HEK293 (cell line): ENCODE data around the gene PURB.

Source experiments
- ATF2 ChIP-seq: fragments of 450-650 bp; formaldehyde crosslinking; IDR thresholded peaks from 2 replicates; pipeline ENCODE4 v1.5.1; 2016; ENCODE audit warnings: missing biosample characterization, missing genetic modification characterization, low read depth
- CTCF ChIP-seq: fragments of 450-650 bp; formaldehyde crosslinking; IDR thresholded peaks from 2 replicates; pipeline ENCODE4 v1.5.1; 2016; ENCODE audit warnings: missing biosample characterization, missing genetic modification characterization
- GFI1B ChIP-seq: fragments of 450-650 bp; formaldehyde crosslinking; IDR thresholded peaks from 2 replicates; pipeline ENCODE4 v1.5.1; 2016; ENCODE audit warnings: missing biosample characterization, missing genetic modification characterization
- GLIS1 ChIP-seq: fragments of 450-650 bp; formaldehyde crosslinking; IDR thresholded peaks from 2 replicates; pipeline ENCODE4 v1.5.1; 2016; ENCODE audit warnings: missing biosample characterization, missing genetic modification characterization
- HOXA7 ChIP-seq: sonication (generic); formaldehyde crosslinking; IDR thresholded peaks from 2 replicates; pipeline ENCODE4 v1.8.1; 2022; ENCODE audit warnings: missing genetic modification reagents, borderline replicate concordance
- HOXD13 ChIP-seq: sonication (generic); formaldehyde crosslinking; IDR thresholded peaks from 2 replicates; pipeline ENCODE4 v1.8.0; 2022; ENCODE audit warnings: missing genetic modification reagents, borderline replicate concordance
- KLF16 ChIP-seq: fragments of 450-650 bp; formaldehyde crosslinking; IDR thresholded peaks from 2 replicates; pipeline ENCODE4 v1.5.1; 2017; ENCODE audit warnings: missing biosample characterization, missing genetic modification characterization
- OVOL3 ChIP-seq: fragments of 450-650 bp; formaldehyde crosslinking; IDR thresholded peaks from 2 replicates; pipeline ENCODE4 v1.5.1; 2016; ENCODE audit warnings: missing biosample characterization, missing genetic modification characterization
- SP3 ChIP-seq: fragments of 450-650 bp; formaldehyde crosslinking; IDR thresholded peaks from 2 replicates; pipeline ENCODE4 v1.5.1; 2016; ENCODE audit warnings: missing biosample characterization, missing genetic modification characterization
- TRIM28 ChIP-seq: IDR thresholded peaks from 2 replicates; pipeline ENCODE4 v1.6.1; 2011; ENCODE audit warnings: low read length, control low read depth, borderline replicate concordance
- ZBTB10 ChIP-seq: fragments of 450-650 bp; formaldehyde crosslinking; IDR thresholded peaks from 2 replicates; pipeline ENCODE4 v1.5.1; 2016; ENCODE audit warnings: missing biosample characterization, missing genetic modification characterization
- ZBTB44 ChIP-seq: fragments of 450-650 bp; IDR thresholded peaks from 2 replicates; pipeline ENCODE4 v1.5.1; 2018; ENCODE audit warnings: missing biosample characterization, mild to moderate bottlenecking, missing genetic modification characterization
- ZBTB6 ChIP-seq: fragments of 450-650 bp; formaldehyde crosslinking; IDR thresholded peaks from 2 replicates; pipeline ENCODE4 v1.5.1; 2017; ENCODE audit warnings: missing biosample characterization, missing genetic modification characterization
- ZFHX2 ChIP-seq: fragments of 450-650 bp; formaldehyde crosslinking; conservative IDR thresholded peaks from 2 replicates; pipeline ENCODE4 v1.5.1; 2016; ENCODE audit warnings: missing biosample characterization, missing genetic modification characterization
- ZNF112 ChIP-seq: fragments of 450-650 bp; formaldehyde crosslinking; IDR thresholded peaks from 2 replicates; pipeline ENCODE4 v1.5.0; 2017; ENCODE audit warnings: missing biosample characterization, missing genetic modification characterization
- ZNF157 ChIP-seq: fragments of 450-650 bp; formaldehyde crosslinking; IDR thresholded peaks from 2 replicates; pipeline ENCODE4 v1.5.1; 2016; ENCODE audit warnings: missing biosample characterization, missing genetic modification characterization
- ZNF16 ChIP-seq: fragments of 450-650 bp; formaldehyde crosslinking; IDR thresholded peaks from 2 replicates; pipeline ENCODE4 v1.5.1; 2016; ENCODE audit warnings: low read depth, missing biosample characterization, missing genetic modification characterization
- ZNF169 ChIP-seq: fragments of 450-650 bp; formaldehyde crosslinking; IDR thresholded peaks from 2 replicates; pipeline ENCODE4 v1.5.1; 2016; ENCODE audit warnings: missing biosample characterization, missing genetic modification characterization
- ZNF174 ChIP-seq: fragments of 450-650 bp; formaldehyde crosslinking; IDR thresholded peaks from 2 replicates; pipeline ENCODE4 v1.5.0; 2017; ENCODE audit warnings: missing biosample characterization, mild to moderate bottlenecking, missing genetic modification characterization
- ZNF2 ChIP-seq: fragments of 450-650 bp; formaldehyde crosslinking; IDR thresholded peaks from 2 replicates; pipeline ENCODE4 v1.5.1; 2016; ENCODE audit warnings: missing biosample characterization, missing genetic modification characterization
- ZNF26 ChIP-seq: fragments of 450-650 bp; formaldehyde crosslinking; IDR thresholded peaks from 2 replicates; pipeline ENCODE4 v1.5.1; 2016; ENCODE audit warnings: missing biosample characterization, missing genetic modification characterization
- ZNF274 ChIP-seq, 2 experiments: fragments of 200-500 bp in 1 of 2; fragments of 450-650 bp in 1 of 2; sonication (Bioruptor generic) in 1 of 2; formaldehyde crosslinking in 1 of 2; IDR thresholded peaks; 2 replicates each; pipeline versions ENCODE4 v1.5.1 to v1.6.1; 2014 to 2016; ENCODE audit warnings: borderline replicate concordance in 1 of 2, inconsistent platforms in 1 of 2, low read length in 1 of 2, missing biosample characterization in 1 of 2, missing genetic modification characterization in 1 of 2
- ZNF324 ChIP-seq: fragments of 450-650 bp; formaldehyde crosslinking; IDR thresholded peaks from 2 replicates; pipeline ENCODE4 v1.5.1; 2016; ENCODE audit warnings: missing biosample characterization, missing genetic modification characterization
- ZNF366 ChIP-seq: fragments of 450-650 bp; formaldehyde crosslinking; conservative IDR thresholded peaks from 2 replicates; pipeline ENCODE4 v1.5.1; 2016; ENCODE audit warnings: missing biosample characterization, missing genetic modification characterization
- ZNF423 ChIP-seq: fragments of 450-650 bp; formaldehyde crosslinking; IDR thresholded peaks from 2 replicates; pipeline ENCODE4 v1.5.1; 2016; ENCODE audit warnings: missing biosample characterization, missing genetic modification characterization
- ZNF473 ChIP-seq: fragments of 450-650 bp; formaldehyde crosslinking; IDR thresholded peaks from 2 replicates; pipeline ENCODE4 v1.5.1; 2017; ENCODE audit warnings: missing biosample characterization, missing genetic modification characterization
- ZNF529 ChIP-seq: fragments of 450-650 bp; formaldehyde crosslinking; IDR thresholded peaks from 2 replicates; pipeline ENCODE4 v1.5.1; 2017; ENCODE audit warnings: missing genetic modification characterization, missing biosample characterization; ENCODE audit not compliant: insufficient replicate concordance
- ZNF707 ChIP-seq: fragments of 450-650 bp; formaldehyde crosslinking; IDR thresholded peaks from 2 replicates; pipeline ENCODE4 v1.5.1; 2016; ENCODE audit warnings: missing biosample characterization, missing genetic modification characterization
- ZNF843 ChIP-seq: fragments of 450-650 bp; formaldehyde crosslinking; IDR thresholded peaks from 2 replicates; pipeline ENCODE4 v1.5.1; 2016; ENCODE audit warnings: missing biosample characterization, missing genetic modification characterization
- ZSCAN30 ChIP-seq: fragments of 450-650 bp; IDR thresholded peaks from 2 replicates; pipeline ENCODE4 v1.5.1; 2018; ENCODE audit warnings: missing biosample characterization, mild to moderate bottlenecking, missing genetic modification characterization, moderate library complexity

Gene PURB

GRCh38 chr7:44847920-44848634, 37.3 kb downstream of the PURB start, which contains the start of gene H2AZ2 (continued):
- TF ChIP-seq CTCF, result no peak
- TF ChIP-seq ZSCAN30 (tag by site-specific recombination), result peak; percentile 14
- TF ChIP-seq ZNF473 (tag by site-specific recombination), result no peak
- peak; percentile 99 for TF ChIP-seq SP3 (tag by site-specific recombination)
- TF ChIP-seq ZBTB44, result no peak
- TF ChIP-seq ZNF2 (tag by site-specific recombination), result peak; percentile 83
- no peak for TF ChIP-seq ZNF423 (tag by site-specific recombination)
- no peak for TF ChIP-seq ZNF174
- TF ChIP-seq ZBTB6, result 0 out of 2 replicates have a peak, but pooled peaks have one; percentile 2
- no peak; the same call in 1 of the 2 replicates for TF ChIP-seq ZFHX2 (tag by site-specific recombination)
- TF ChIP-seq GFI1B (tag by site-specific recombination), result no peak
- TF ChIP-seq ZNF707, result no peak
- no peak for TF ChIP-seq ZNF26
- peak; percentile 68 for TF ChIP-seq ZNF843 (tag by site-specific recombination)
- peak; percentile 32; the same call in 1 of the 2 replicates for TF ChIP-seq ATF2 (tag by site-specific recombination)
- no peak for TF ChIP-seq HOXA7 (CRISPR knock-in tag)
- peak; percentile 40 for TF ChIP-seq OVOL3 (tag by site-specific recombination)
- no peak for TF ChIP-seq ZBTB10
- TF ChIP-seq ZNF529 (tag by site-specific recombination), result no peak
- TF ChIP-seq ZNF112 (tag by site-specific recombination), result no peak
- TF ChIP-seq ZNF324, result peak; percentile 70; the same call in 1 of the 2 replicates
- TF ChIP-seq ZNF274 (IDR thresholded peaks at IDR 0.05; ENCODE audit: low read length), result no peak
- no peak for TF ChIP-seq ZNF274 (tag by site-specific recombination; IDR thresholded peaks at IDR 0.05; ENCODE audit: borderline replicate concordance)
- peak; percentile 75 for TF ChIP-seq ZNF366
- TF ChIP-seq ZNF16 (tag by site-specific recombination), result no peak
- no peak for TF ChIP-seq HOXD13 (CRISPR knock-in tag)
- no peak for TF ChIP-seq TRIM28
- no peak for TF ChIP-seq ZNF157
- TF ChIP-seq GLIS1 (tag by site-specific recombination), result peak; percentile 40; the same call in 1 of the 2 replicates
- TF ChIP-seq KLF16, result peak; percentile 61; the same call in 1 of the 2 replicates
- TF ChIP-seq ZNF169 (tag by site-specific recombination), result no peak
